ENCODE measurements around the gene MORN1.

DNA sequence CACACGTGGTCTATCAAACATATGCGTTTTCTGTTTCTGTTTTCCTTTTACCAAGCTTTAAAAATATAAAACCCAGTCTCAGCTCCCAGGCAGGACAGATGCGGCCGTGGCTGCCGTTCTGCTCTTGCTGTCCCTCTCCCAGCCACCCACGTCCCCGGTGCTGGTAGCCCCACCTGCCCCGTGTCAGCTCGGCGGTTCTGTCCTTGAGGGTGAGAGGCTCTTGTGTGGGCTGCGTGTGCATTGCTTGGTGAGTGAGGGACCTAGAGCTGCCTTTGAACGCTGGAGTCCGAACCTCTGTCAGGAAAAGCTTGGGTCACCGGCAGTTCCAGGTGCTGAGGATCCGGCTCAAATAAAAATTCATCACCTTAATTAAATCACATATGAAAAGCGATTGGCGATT is 4.7 kb upstream of the MORN1 start:
- TF ChIP-seq POLR2A (IDR thresholded peaks at IDR 0.05; ENCODE audit: low read length): no peak
- no peak for TF ChIP-seq GATA1 (IDR thresholded peaks at IDR 0.05; ENCODE audit: low read depth, low read length)

All from erythroblast (primary cell).